Panc1 (cell line): ENCODE results near the gene TEDDM1.

ENCODE experiments used
- CTCF ChIP-seq: fragments of 450-650 bp; IDR thresholded peaks from 2 replicates; pipeline ENCODE4 v1.5.1; 2017; ENCODE audit warnings: mild to moderate bottlenecking
- POLR2AphosphoS5 ChIP-seq: IDR thresholded peaks from 2 replicates; pipeline ENCODE4 v1.6.1; 2012; ENCODE audit warnings: mild to moderate bottlenecking, low read depth, low read length, moderate library complexity
- REST ChIP-seq, 2 experiments: IDR thresholded peaks; 2 replicates each; pipeline ENCODE4 v1.6.1; 2011 to 2012; ENCODE audit warnings: low read depth in 2 of 2, control low read depth in 1 of 2, low read length in 1 of 2, mild to moderate bottlenecking in 1 of 2, moderate library complexity in 1 of 2; ENCODE audit not compliant: insufficient read depth in 1 of 2
- SIN3A ChIP-seq: IDR thresholded peaks from 2 replicates; pipeline ENCODE4 v1.6.1; 2012; ENCODE audit warnings: low read depth, mild to moderate bottlenecking, low read length, moderate library complexity, borderline replicate concordance; ENCODE audit not compliant: insufficient read depth
- TCF7L2 ChIP-seq: IDR thresholded peaks from 2 replicates; pipeline ENCODE4 v1.6.1; 2011; ENCODE audit warnings: mild to moderate bottlenecking, low read depth, low read length, inconsistent platforms

GRCh38 chr1:182410138-182410537 lies 9.7 kb upstream of the TEDDM1 start:
- TF ChIP-seq CTCF: no peak
- no peak for TF ChIP-seq SIN3A
- TF ChIP-seq POLR2AphosphoS5: no peak
- no peak for TF ChIP-seq REST (IDR thresholded peaks at IDR 0.05; ENCODE audit: insufficient read depth in 1 of 2, low read depth in 2 of 2, low read length in 1 of 2)
- no peak for TF ChIP-seq TCF7L2
